Effector CD8-positive, alpha-beta T cell (primary cell): ENCODE data around the gene PPM1L.
"Not testable (repeated sequence)": the region's sequence is repeated elsewhere in the genome, so short reads cannot be mapped to it uniquely, and the experiment has no call there.

Experiments
- DNase-seq: peaks from one replicate; lab custom pipeline; 2025; lab: John Stamatoyannopoulos, UW
- total RNA-seq, 4 experiments: gene quantifications; one replicate each; lab custom pipeline; 2026; lab: John Stamatoyannopoulos, UW

PPM1L gene
- total RNA-seq = 6.6 to 17.3 (median 13.6) reads per million in 4 experiments

GRCh38 chr3:160755776-160756304, at the start of gene PPM1L:
Gene PPM1L, plus strand, starts transcription at chr3:160756231.
- DNase-seq = peak; percentile 53

DNA sequence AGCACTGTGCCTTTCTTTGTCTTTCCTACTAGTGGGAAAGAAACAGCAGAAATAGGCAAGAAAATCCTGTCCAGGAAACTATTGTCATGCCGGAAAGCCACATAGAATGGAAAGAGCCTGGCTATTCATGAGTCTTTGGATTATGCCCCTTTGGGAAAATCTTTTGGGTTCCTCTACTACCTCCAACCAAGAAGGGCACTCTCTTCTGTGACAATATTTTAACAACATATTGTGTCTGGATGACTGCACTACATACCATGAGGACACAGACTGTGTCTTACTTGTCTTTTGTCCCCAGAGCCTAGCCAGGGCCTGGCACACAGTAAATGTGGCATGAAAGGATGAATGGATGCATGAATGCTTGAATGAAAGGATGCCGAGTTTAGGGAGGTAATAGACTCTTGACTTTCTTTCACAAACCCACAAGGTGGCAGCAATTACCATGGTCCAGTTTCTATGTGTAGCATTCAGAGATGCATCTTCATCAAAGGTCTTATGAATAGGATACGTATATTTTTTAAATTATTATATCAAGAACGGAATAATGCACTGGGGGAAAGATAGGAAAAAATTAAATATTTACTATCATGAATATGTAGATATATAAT, 48.7 kb upstream of the PPM1L start:
- DNase-seq = no peak

GRCh38 chr3:160709477-160710182, 46.4 kb upstream of the PPM1L start:
- DNase-seq = no peak

- not testable (repeated sequence) for DNase-seq
These were observed 42.9 kb upstream of the PPM1L start for GRCh38 chr3:160713144-160713543.

- no peak for DNase-seq
These were observed 36.3 kb upstream of the PPM1L start for GRCh38 chr3:160719710-160720109.

GRCh38 chr3:160720123-160720746, 35.8 kb upstream of the PPM1L start:
- DNase-seq = no peak

GRCh38 chr3:160722331-160722730, 33.7 kb upstream of the PPM1L start:
- no peak for DNase-seq

DNA sequence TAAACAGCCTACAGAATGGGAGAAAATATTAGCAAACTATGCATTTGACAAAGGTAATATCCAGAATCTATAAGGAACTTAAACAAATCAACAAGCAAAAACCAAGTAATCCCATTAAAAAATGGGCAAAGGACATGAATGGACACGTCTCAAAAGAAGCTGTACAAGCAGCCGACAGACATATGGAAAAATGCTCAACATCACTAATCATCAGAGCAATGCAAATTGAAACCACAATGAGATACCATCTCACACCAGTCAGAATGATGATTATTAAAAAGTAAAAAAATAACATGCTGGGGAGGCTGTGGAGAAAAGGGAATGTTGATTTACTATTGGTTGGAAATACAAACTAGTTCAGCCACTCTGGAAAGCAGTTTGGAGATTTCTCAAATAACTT, 30.7 kb upstream of the PPM1L start:
- DNase-seq = no peak

DNA sequence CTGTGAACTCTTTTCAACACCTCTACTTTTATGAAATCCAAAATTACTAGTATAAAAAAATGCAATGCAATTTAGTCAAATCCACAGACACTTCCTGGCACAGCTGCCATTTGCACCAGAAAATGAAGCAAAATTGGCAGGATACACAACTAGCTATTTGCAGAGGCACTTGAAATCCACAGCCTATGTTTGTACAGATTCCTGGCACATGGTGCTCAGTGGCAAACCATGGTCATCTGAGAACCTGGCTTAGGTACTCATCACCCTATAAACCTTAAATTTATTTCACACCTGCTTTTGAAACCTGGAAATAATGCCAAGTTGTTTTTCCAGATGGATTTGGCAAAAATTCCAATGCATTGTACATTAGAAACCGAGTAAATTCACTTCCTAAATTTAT, 20.2 kb upstream of the PPM1L start:
- DNase-seq = no peak

- no peak for DNase-seq
These were observed 18.0 kb upstream of the PPM1L start for GRCh38 chr3:160738048-160738447.

DNA sequence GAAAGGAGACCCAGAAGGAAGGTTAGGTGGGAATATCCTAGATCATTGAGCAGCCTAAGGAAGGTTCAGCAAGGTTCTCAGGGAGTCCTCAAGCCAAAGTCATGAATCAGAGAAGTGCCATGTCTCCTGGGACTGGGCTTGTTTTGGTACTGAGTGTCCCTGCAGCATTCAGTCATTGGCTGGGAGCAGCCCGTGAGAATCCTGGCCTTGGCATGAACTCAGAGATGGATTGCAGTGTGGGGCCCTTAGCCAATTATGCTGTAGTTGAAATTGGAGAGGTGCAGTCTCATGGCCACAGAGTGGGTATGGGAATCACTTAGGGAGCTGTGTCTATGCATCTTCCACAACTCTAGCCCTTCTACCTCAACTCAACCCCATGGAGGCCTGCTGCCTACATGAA, 17.0 kb upstream of the PPM1L start:
- DNase-seq = no peak

DNA sequence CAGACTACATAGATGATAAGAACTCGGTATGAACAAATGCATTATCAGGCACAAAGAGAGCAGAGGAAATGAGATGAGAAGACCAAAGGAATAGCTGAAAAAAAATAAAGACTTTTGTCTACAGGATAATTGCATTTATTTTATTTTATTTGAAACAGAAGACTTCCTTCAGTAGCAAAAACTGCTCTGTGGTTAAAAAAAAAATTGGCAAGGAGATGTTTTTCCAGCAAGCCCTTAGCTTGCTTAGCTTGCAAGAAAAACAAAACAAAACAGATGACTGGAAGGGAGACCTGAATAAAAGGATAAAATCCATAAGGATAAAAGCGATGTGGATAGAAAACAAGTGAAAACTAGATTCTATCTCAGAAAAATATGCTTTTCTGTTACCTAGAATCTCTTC, 9.1 kb upstream of the PPM1L start:
- DNase-seq = no peak

- DNase-seq = no peak
These were observed 8.6 kb upstream of the PPM1L start for GRCh38 chr3:160747422-160747821.

DNA sequence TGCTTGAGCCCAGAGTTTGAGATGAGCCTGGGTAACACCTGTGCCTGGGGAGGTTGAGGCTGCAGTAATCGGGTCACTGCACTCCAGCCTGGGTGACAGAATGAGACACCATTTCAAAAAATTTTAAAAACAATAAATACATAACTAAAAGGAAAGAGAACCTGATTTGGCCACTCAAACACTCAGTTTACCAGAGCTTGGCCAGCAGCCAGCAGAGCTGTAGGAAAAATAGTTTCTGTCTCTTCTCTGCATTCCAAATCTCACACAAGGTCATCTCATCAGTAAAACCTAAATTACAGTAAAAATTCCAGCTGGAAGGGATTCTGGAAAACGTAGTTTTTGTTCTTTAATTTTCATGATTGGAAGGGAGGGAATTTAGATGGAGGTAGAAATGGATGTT, 7.8 kb upstream of the PPM1L start:
- DNase-seq = no peak

GRCh38 chr3:160748787-160749186, 7.2 kb upstream of the PPM1L start:
- no peak for DNase-seq

GRCh38 chr3:160753953-160754352, 2.1 kb upstream of the PPM1L start:
- no peak for DNase-seq

DNA sequence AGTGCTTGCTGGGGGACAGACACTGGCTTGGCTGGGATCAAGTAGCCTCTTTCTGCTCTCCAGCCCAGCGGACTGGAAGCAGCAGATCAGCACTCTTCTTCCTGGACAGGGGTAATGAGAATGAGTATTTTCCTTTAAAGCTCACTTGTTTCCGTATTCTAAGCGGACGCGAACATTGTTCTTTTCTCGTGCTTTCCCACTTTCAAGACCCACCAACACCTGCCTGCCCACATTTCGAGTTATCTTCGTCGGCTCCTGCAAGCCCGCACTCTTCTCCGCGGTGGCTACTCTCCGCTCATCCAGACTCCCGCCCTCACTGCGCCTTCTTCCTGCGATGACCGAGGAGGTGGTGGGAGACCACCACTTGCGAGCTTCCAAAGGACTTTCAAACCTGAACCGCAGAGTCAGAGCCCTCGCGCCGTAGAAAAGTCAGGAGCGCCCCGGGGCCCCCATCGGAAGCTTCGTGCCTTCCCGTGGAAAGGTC, 1.6 kb upstream of the PPM1L start:
- no peak for DNase-seq

DNA sequence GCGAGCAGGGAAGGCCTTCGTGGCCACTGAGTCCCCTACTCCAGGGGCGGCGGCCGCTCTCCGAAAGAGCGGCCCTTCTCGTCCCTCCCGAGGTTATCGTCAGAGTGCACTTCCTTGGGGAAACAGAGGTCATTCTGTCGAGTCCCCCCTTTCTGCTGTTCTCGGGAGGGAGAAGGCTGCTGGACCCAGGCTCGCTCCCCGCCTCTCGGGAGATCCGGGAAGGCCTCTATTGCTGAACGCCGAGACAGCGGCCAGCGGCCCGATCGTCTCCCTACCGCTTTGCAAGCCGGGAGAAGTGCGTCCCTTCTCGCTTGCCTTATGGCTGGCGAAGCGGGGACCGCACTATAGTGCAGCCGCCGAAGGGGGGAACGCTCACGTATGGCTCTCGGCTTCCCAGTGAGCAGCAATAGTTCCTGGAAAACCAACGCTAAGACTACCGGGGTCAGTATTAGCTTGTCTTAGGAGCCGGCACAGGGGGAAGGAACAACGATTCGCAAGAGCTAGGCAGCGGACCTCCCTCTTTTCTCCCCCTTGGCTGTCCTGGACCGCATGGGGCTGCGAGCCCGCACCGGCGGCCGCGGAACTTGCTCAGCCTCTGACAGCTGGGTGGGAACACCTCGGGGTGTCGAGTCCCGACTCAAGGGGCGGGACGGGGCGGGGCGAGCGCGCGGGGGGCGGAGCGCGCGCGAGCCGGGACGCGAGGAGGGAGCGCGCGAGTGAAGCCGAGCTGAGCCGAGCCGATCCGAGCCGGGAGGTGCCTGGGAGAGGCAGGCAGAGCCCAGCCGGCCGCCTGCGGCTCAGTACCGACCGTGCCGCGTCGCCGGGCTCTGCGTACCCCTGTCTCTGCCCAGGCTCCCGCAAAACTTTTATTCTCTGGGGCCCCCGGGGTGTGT, 930 bp upstream of the PPM1L start:
- DNase-seq = peak; percentile 88

- no peak for DNase-seq
These were observed 1.4 kb downstream of the PPM1L start for GRCh38 chr3:160757233-160758106.

DNA sequence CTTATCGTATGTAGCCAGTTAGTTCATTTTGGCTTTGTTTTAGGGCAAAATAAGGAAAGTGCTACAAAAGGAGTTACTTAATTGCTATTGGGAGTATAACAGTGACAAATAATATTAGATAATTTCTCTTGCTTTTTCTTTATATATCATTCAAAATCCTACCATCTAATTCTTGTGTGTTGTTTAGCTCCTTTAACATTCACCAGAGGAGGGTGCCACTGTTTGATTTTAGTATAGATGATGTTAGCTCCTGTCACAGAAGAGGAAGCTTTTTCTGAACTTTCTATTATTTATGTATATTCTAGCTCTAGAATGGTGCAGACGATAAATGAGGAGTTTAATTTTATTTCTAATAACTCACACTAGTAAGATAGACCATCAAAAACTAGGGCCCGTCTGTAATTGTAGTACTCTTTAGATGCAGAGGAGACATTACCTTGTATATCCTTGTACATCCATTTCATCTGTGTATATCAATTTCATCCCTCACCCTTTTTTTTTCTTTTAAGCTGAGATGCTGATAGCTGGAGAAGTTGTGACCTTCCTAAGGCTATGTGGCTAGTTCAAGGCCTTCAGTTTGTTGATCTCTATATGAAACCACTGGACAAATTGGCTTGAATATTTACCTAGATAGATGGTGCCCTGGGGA, 3.0 kb downstream of the PPM1L start:
- DNase-seq = no peak
